IgD-negative memory B cell (primary cell): ENCODE measurements around the gene WNK1. TPM values are rescaled to one million over a fixed set of nuclear protein-coding genes. Genes with fewer than 3 reads are reported as not detected.
"Not testable (repeated sequence)": the region's sequence is repeated elsewhere in the genome, so short reads cannot be mapped to it uniquely, and the experiment has no call there.

Experiments
- H3K27ac Mint-ChIP-seq, 3 donors: one replicate each; pipeline ENCODE4 v1.8.0; 2020 to 2022; ENCODE audit warnings: mild to moderate bottlenecking in 3 of 3, mixed read lengths in 3 of 3, moderate library complexity in 1 of 3
- H3K27me3 Mint-ChIP-seq: one replicate; pipeline ENCODE4 v1.8.0; 2021; ENCODE audit warnings: mixed read lengths
- H3K36me3 Mint-ChIP-seq: one replicate; pipeline ENCODE4 v1.8.0; 2020; ENCODE audit warnings: mild to moderate bottlenecking, mixed read lengths
- H3K4me1 Mint-ChIP-seq, 3 donors: one replicate each; pipeline ENCODE4 v1.8.0; 2020 to 2022; ENCODE audit warnings: mixed read lengths in 3 of 3, mild to moderate bottlenecking in 1 of 3
- H3K4me3 Mint-ChIP-seq, 4 donors: one replicate each; pipeline ENCODE4 v1.8.0; 2020 to 2022; ENCODE audit warnings: mild to moderate bottlenecking in 4 of 4, mixed read lengths in 4 of 4, moderate library complexity in 3 of 4
- H3K9me3 Mint-ChIP-seq, 3 donors: one replicate each; pipeline ENCODE4 v1.8.0; 2020 to 2021; ENCODE audit warnings: mixed read lengths in 3 of 3, mild to moderate bottlenecking in 1 of 3
- polyA plus RNA-seq: library from polyadenylated mRNA; unstranded; fragments of 300-500 nt; fragmentation: Illumina TruSeq; gene quantifications from one replicate; pipeline ENCODE4 v1.2.3, GENCODE V29; 2021

Gene WNK1
- polyA plus RNA-seq, result 47.0 TPM

DNA sequence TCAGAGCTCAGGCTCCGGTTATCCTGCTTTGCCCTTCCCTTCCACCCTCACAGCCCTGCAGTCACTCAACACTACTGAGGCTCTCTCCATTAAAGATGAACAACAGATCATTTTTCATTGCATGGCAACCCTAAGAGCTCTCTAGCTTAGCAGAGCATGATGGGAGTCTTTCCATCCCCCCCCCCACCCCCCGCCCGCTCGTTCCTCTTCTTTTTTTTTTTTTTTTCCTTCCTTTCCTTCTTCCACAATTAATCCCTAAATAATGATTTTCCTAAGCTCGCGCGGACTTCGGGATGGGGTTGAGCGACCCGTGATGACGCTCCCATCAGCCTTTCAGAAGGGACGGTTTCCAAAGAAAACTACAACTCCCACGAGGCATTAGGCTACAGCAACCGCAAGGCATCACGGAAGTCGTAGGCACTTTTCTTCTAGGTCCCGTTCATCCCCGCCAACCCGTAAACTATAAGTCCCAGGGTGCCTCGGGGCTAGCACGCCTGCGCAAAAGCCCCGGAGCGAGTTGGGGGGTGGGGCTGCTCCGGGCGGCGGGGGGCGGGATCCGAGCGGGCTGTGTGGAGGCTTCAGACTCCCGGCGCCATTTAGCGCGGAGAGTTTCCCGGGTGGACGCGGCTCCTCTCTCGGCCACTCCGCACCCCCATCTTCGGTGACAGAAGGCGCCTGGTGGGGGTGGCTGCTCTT lies at the start of gene WNK1:
Gene WNK1, plus strand, starts transcription at position 581 of the 696 bp plus-strand sequence. CDS start 987 bp downstream, outside the sequence.
- no peaks in the 10 kb centered on the region for H3K9me3 Mint-ChIP-seq
- peak within 1 kb of the TSS; percentile 85 to 95 (median 93) for H3K27ac Mint-ChIP-seq
- peak within 1 kb of the TSS; percentile 90 to 99 (median 96) for H3K4me3 Mint-ChIP-seq

GRCh38 chr12:704516-705242 lies 47.7 kb upstream of the WNK1 start:
- H3K9me3 Mint-ChIP-seq, result peaks cover 1 to 5% (median 3%) of the 10 kb centered on the region in 3 donors
- peak overlapping the region in 1 of 4 donors; percentile 67 for H3K4me3 Mint-ChIP-seq
- H3K36me3 Mint-ChIP-seq, result peaks cover 4% of the 10 kb centered on the region
- H3K27ac Mint-ChIP-seq, result peak overlapping the region in 1 of 3 donors; percentile 17
- H3K4me1 Mint-ChIP-seq, result peaks cover 0 to 6% (median 3%) of the 10 kb centered on the region in 3 donors
- no peaks in the 10 kb centered on the region for H3K27me3 Mint-ChIP-seq

More for the DNA sequence above, at the start of gene WNK1:
- H3K4me1 Mint-ChIP-seq, result peaks cover 16 to 32% (median 21%) of the 10 kb centered on the region in 3 donors
- H3K36me3 Mint-ChIP-seq, result no peaks in the 10 kb centered on the region
- no peaks in the 10 kb centered on the region for H3K27me3 Mint-ChIP-seq

DNA sequence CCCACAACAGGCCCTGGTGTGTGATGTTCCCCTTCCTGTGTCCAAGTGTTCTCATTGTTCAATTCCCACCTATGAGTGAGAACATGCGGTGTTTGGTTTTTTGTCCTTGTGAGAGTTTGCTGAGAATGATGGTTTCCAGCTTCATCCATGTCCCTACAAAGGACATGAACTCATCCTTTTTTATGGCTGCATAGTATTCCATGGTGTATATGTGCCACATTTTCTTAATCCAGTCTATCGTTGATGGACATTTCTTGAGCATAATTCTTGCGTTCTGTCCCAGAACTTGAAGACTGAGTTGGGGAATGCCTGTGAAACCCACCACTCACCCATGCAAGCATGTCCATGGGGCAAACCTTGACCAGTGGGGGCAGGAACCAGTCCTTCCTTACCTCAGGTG lies 44.3 kb upstream of the WNK1 start:
- H3K4me1 Mint-ChIP-seq, H3K27me3 Mint-ChIP-seq, H3K4me3 Mint-ChIP-seq, H3K27ac Mint-ChIP-seq, H3K9me3 Mint-ChIP-seq, H3K36me3 Mint-ChIP-seq: not testable (repeated sequence)

- peaks cover 0 to 3% (median 0%) of the 10 kb centered on the region in 3 donors for H3K9me3 Mint-ChIP-seq
- no peak overlapping the region for H3K27ac Mint-ChIP-seq
- H3K4me1 Mint-ChIP-seq, result no peaks in the 10 kb centered on the region
- H3K27me3 Mint-ChIP-seq, result no peaks in the 10 kb centered on the region
- H3K4me3 Mint-ChIP-seq, result no peak overlapping the region
- no peaks in the 10 kb centered on the region for H3K36me3 Mint-ChIP-seq
Observed at GRCh38 chr12:709455-710020, 42.8 kb upstream of the WNK1 start.

DNA sequence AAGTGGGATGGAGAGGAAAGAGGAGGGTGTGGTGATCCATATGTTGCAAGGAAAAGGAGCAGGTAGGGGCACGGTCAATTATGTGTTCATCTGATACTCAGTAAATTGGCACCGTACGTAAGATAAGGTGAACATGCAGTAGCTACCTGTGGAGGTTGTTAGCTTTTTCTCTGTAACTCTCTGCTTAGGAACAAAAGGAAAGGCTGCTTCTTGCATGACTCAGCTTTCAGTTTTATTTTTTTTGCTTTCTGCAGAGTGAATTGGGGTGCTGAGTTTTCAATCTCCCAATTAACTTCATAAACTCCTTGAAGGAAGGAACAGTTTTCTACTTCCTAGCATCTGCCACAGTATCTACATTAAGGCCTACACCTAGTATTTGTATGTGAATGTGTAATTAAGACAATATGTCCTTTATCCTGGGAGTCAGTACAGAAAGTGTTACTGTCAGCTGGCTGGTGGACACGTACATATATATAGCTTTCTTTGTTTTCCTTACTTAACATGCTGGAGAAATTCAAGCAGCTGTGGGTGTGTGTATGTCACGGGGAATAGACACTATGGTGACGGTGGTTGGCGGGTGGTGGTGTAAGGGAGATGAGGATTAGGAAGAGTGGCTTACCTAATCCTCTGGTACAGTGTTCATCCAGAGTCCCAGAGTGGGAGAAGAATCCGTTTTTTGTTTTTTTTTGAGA lies 40.1 kb upstream of the WNK1 start:
- peak overlapping the region in 1 of 4 donors; percentile 7 for H3K4me3 Mint-ChIP-seq
- peaks cover 0 to 2% (median 0%) of the 10 kb centered on the region in 3 donors for H3K4me1 Mint-ChIP-seq
- no peaks in the 10 kb centered on the region for H3K36me3 Mint-ChIP-seq
- H3K9me3 Mint-ChIP-seq, result peaks cover 0 to 3% (median 0%) of the 10 kb centered on the region in 3 donors
- no peak overlapping the region for H3K27ac Mint-ChIP-seq
- no peaks in the 10 kb centered on the region for H3K27me3 Mint-ChIP-seq

GRCh38 chr12:713281-713875 lies 39.0 kb upstream of the WNK1 start:
- H3K36me3 Mint-ChIP-seq, result no peaks in the 10 kb centered on the region
- H3K9me3 Mint-ChIP-seq, result peaks cover 0 to under 1% (median 0%) of the 10 kb centered on the region in 3 donors
- H3K27me3 Mint-ChIP-seq, result no peaks in the 10 kb centered on the region
- H3K4me3 Mint-ChIP-seq, result no peak overlapping the region
- H3K27ac Mint-ChIP-seq, result no peak overlapping the region
- peaks cover 0 to 2% (median 0%) of the 10 kb centered on the region in 3 donors for H3K4me1 Mint-ChIP-seq

GRCh38 chr12:716506-716905 lies 35.9 kb upstream of the WNK1 start:
- H3K27ac Mint-ChIP-seq, result peak overlapping the region in 1 of 3 donors; percentile 71

GRCh38 chr12:718756-719102 lies 33.6 kb upstream of the WNK1 start:
- no peaks in the 10 kb centered on the region for H3K36me3 Mint-ChIP-seq
- H3K4me1 Mint-ChIP-seq, result peaks cover 22 to 27% (median 25%) of the 10 kb centered on the region in 3 donors
- no peaks in the 10 kb centered on the region for H3K9me3 Mint-ChIP-seq
- H3K4me3 Mint-ChIP-seq, result peak overlapping the region in 2 of 4 donors; percentile 54 to 92
- no peaks in the 10 kb centered on the region for H3K27me3 Mint-ChIP-seq
- H3K27ac Mint-ChIP-seq, result peak overlapping the region; percentile 36 to 92 (median 39)

More at GRCh38 chr12:716506-716905, 35.9 kb upstream of the WNK1 start:
- Mint-ChIP-seq H3K4me1 (peaks cover 14 to 22% (median 21%) of the 10 kb centered on the region in 3 donors), H3K4me3 (no peak overlapping the region), H3K36me3 (no peaks in the 10 kb centered on the region), H3K27me3 (no peaks in the 10 kb centered on the region), H3K9me3 (no peaks in the 10 kb centered on the region)

DNA sequence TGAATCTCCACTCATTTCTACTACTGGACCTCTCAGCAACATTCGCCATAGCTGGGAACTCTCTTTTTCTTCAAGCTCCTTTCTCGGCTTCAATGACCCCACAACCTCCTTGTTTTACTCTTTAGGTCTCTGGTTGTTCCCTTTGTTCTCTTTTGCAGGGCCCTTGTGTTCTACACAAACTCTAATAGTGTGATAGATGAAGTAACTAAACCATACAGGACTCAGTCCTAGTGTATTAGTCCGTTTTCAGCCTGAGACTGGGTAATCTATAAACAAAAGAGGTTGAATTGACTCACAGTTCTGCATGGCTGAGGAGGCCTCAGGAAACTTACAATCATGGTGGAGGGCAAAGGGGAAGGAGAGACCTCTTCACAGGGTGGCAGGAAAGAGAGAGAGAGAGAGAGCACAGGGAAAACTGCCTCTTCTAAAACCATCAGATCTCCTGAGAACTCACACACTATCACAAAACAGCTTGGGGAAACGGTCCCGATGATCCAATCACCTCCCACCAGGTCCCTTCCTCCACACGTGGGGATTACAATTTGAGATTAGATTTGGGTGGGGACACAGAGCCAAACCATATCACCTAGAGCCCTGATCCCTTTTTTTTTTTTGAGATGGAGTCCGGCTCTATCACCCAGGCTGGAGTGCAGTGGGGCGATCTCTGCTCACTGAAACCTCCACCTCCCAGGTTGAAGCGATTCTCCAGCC lies 32.0 kb upstream of the WNK1 start:
- Mint-ChIP-seq H3K27me3 (no peaks in the 10 kb centered on the region), H3K4me1 (peaks cover 31 to 34% (median 33%) of the 10 kb centered on the region in 3 donors), H3K27ac (peak overlapping the region; percentile 3 to 92 (median 39)), H3K4me3 (peak overlapping the region; percentile 27 to 92 (median 76)), H3K36me3 (no peaks in the 10 kb centered on the region), H3K9me3 (no peaks in the 10 kb centered on the region)

- peak overlapping the region in 1 of 3 donors; percentile 88 for H3K27ac Mint-ChIP-seq
- H3K9me3 Mint-ChIP-seq, result no peaks in the 10 kb centered on the region
- no peaks in the 10 kb centered on the region for H3K27me3 Mint-ChIP-seq
- H3K36me3 Mint-ChIP-seq, result no peaks in the 10 kb centered on the region
- peaks cover 24 to 29% (median 27%) of the 10 kb centered on the region in 3 donors for H3K4me1 Mint-ChIP-seq
- peak overlapping the region in 1 of 4 donors; percentile 61 for H3K4me3 Mint-ChIP-seq
Observed at GRCh38 chr12:724194-724855, 28.1 kb upstream of the WNK1 start.

DNA sequence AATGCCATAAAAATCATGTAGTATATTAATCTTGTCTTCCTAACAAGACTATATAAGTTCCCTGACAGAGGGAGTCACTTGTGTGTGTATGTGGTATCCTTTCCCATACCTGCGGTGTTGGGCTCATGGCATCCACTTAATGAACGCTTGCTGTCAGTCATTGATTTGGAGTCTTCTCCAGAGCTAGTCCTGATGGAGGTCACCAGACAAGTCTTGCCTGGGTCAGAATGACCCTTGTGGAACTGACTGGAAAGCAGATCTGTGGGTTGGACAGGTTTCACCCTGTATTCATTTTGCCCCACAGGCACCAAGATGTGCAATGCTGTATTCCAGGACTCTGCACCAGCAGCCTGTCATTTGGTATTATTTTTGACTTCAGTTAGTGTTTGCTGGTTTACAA lies 27.3 kb upstream of the WNK1 start:
- Mint-ChIP-seq H3K9me3 (no peaks in the 10 kb centered on the region), H3K4me3 (peak overlapping the region in 1 of 4 donors; percentile 9), H3K4me1 (peaks cover 22 to 27% (median 22%) of the 10 kb centered on the region in 3 donors), H3K27ac (no peak overlapping the region), H3K36me3 (no peaks in the 10 kb centered on the region), H3K27me3 (no peaks in the 10 kb centered on the region)

GRCh38 chr12:726281-727140 lies 25.9 kb upstream of the WNK1 start:
- peaks cover 0 to 8% (median 2%) of the 10 kb centered on the region in 3 donors for H3K9me3 Mint-ChIP-seq
- no peak overlapping the region for H3K4me3 Mint-ChIP-seq
- H3K4me1 Mint-ChIP-seq, result peaks cover 12 to 18% (median 16%) of the 10 kb centered on the region in 3 donors
- no peak overlapping the region for H3K27ac Mint-ChIP-seq
- H3K36me3 Mint-ChIP-seq, result no peaks in the 10 kb centered on the region
- no peaks in the 10 kb centered on the region for H3K27me3 Mint-ChIP-seq

- Mint-ChIP-seq H3K4me1 (peaks cover 11 to 17% (median 15%) of the 10 kb centered on the region in 3 donors), H3K27me3 (no peaks in the 10 kb centered on the region), H3K9me3 (peaks cover 0 to 8% (median 2%) of the 10 kb centered on the region in 3 donors), H3K36me3 (no peaks in the 10 kb centered on the region), H3K4me3 (no peak overlapping the region), H3K27ac (no peak overlapping the region)
Observed at GRCh38 chr12:727321-727720, 25.1 kb upstream of the WNK1 start.
